Stimulated activated CD8-positive, alpha-beta memory T cell treated with anti-CD3 and anti-CD28 coated beads, Interleukin-7, amount 100 ng/mL, for 48 hours (primary cell): Measurements from ENCODE around the gene CHCHD3.
A peak's percentile ranks its signal among the peaks of the same experiment; 100 is the strongest.
"Not testable (repeated sequence)": the region's sequence is repeated elsewhere in the genome, so short reads cannot be mapped to it uniquely, and the experiment has no call there.

Experiments
- DNase-seq, 2 donors: peaks; one replicate each; pipeline ENCODE4 v3.0.0-alpha.2; 2020; ENCODE audit warnings: low read depth in 1 of 2; ENCODE audit errors: extremely low read depth in 1 of 2

Gene CHCHD3

DNA sequence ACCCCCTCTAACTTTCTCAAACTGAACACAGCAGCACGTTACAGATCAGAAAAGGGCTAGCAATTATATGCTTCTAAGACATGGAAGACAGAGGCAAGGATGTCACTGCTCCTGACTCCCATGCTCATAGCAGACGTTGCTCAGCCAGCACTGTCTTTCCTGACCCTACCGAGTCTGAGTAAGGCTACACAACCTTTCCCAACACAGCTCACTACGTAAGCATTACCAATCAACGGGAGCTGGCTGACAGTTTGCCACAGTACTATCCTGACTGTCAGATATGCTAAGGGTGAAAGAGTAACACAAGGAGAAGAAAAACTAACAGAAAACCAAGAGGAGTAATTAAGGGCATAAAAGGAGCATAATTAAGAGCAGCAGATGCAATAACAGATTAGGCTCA lies 171.2 kb downstream of the CHCHD3 start:
- no peak for DNase-seq

DNA sequence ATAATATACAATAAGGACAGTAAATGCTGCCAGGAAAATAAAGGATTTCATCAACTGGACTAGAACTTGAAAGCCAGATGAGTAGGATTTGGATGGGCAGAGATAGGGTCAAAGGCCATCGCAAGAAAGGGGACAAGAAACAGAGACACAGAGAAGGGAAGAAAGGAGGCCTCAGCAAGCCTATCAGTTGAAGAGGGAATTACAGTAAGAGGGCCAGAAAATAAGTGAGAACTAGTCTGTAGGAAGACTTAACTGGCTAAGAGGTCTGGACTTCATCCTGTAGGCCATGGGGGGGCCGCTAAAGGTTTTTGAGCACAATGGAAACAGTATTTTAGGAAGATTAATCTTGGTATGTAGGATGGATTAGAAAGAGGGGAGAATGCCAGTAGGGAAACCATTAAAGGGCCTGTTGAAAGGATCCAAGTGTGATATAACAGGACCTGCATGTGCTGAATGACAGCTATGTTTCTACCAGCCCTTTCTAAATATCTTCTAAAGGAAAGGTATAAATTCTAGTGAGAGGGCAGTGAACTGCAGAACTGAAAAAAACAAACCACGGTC lies 174.4 kb downstream of the CHCHD3 start:
- no peak for DNase-seq

DNA sequence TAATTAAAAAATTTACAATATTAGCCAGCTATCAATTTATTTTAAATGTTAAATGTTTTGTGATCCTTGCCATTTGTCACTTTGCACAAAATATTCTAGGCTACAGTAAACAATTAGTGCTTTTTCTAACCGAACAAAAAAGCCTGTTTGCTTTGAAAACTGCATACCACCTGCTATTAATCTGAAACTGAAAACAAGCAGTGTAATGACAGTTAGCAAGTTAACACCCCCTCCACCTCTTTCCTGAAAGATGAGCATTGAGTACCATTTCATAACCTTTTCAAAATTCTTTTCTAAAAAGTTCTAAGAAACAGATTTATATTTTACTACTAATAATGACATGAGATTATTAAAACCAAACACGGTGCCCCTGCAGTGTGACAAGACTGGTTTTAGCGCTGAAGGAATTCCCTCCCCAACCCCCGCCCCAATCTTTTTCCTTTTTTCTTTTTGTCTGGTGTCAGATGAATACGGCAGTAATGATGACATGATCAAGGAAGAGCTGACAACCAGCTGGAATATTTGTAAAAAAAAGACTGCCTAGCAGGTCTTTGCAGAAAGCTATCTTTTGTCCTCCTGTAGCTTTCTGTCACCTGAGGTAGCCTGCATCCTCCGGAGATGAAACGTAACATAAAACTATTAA lies 175.6 kb downstream of the CHCHD3 start:
- DNase-seq = no peak

DNA sequence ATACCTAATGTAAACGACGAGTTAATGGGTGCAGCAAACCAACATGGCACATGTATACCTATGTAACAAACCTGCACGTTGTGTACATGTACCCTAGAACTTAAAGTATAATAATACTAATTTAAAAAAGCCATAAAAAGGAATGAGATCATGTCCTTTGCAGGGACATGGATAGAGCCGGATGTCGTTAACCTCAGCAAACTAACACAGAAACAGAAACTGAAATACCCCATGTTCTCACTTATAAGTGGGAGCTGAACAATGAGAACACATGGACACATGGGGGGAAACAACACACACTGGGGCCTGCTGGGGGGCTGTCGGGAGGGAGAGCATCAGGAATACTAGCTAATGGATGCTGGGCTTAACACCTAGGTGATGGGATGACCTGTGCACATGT lies 176.8 kb downstream of the CHCHD3 start:
- DNase-seq = not testable (repeated sequence)

DNA sequence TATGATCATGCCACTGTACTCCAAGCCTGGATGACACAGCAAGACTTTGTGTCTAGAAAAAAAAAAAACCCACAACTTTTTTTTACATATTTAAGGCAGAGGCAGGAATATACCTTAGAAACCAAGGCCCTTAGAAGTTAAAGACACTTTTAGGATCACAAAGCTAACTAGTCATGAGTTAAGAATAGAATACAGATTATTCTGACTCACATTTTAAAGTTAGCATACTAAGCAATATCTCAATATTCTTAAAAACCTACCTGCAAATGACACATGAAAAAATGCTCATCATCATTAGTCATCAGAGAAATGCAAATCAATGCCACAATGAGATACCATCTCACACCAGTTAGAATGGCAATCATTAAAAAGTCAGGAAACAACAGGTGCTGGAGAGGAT lies 177.7 kb downstream of the CHCHD3 start:
- DNase-seq = no peak

DNA sequence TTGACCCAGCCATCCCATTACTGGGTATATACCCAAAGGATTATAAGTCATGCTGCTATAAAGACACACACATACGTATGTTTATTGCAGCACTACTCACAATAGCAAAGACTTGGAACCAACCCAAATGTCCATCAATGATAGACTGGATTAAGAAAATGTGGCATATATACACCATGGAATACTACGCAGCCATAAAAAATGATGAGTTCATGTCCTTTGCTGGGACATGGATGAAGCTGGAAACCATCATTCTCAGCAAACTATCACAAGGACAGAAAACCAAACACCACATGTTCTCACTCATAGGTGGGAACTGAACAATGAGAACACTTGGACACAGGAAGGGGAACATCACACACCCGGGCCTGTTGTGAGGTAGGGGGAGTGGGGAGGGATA lies 179.6 kb downstream of the CHCHD3 start:
- not testable (repeated sequence) for DNase-seq

DNA sequence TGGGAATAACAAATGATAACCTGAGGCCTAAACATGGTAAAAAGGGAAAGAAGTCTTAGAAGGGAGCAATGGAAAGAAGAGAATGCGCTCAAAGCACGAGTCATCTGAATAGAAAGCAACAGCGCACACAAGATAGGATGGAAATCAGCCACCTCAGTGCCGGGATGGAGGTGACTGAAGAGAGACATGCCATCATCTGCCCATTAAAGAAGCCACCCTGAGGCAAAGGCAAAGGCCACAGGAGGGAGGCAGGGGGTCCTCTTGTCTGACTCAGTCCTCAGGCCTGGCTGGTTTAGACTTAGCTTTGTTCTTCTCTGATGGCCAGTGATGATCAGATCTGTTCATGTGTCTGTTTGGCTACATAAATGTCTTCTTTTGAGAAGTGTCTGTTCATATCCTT lies 180.6 kb downstream of the CHCHD3 start:
- no peak for DNase-seq

DNA sequence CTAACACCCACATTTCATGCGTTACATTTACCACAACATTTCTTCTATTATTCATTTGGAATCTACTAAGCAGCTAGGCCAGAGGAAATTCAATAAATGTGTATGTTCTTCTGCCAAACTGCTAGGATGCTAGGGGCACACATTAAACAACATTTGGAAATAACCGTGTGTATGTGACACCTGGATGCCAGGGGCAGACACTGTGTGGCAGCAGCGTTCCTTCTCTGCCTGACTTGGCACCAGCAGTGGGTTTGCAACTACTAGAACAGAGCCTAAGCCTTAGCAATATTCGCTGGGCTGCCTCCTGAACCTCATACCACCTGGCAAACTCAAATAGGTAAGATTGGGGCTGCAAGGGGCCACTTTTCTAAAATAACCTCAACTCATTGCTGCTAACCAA lies 182.1 kb downstream of the CHCHD3 start:
- no peak for DNase-seq

DNA sequence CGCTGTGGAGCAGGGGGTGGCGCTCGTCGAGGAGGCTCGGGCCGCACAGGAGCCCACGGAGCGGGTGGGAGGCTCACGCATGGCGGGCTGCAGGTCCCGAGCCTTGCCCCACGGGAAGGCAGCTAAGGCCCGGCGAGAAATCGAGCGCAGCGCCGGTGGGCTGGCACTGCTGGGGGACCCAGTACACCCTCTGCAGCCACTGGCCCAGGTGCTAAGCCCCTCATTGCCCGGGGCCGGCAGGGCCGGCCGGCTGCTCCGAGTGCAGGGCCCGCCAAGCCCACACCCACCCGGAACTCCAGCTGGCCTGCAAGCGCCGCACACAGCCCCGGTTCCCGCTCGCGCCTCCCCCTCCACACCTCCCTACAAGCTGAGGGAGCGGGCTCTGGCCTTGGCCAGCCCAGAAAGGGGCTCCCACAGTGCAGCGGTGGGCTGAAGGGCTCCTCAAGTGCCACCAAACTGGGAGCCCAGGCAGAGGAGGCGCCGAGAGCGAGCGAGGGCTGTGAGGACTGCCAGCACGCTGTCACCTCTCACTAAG lies 183.2 kb downstream of the CHCHD3 start:
- DNase-seq = not testable (repeated sequence)

DNA sequence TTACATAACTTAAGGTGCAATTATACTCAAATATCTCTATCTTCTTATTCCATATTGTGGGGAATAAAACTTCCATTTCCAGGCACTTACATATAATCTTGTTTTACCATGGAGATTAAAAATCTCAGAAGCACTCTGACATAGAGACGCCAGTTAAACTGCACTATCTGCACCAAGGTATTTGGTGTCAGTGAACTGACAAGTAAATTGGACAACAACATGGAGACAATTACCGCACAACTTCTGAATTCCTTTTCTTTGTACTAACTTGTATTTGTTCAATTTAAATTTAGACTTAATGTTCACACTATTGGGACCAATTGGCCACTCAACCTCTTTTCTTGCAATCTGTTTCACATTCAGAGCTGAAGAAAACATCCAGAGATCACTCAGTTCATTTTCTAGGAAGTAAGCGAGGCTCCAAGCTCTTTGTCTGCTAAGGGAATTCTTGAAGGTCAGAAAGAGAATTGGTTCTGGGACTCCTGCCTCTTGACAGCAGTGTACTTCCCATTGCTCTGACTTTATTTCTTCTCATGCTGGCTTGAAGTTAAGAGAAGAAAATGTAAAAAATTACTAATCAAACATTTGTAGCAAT lies 184.7 kb downstream of the CHCHD3 start:
- no peak for DNase-seq

DNA sequence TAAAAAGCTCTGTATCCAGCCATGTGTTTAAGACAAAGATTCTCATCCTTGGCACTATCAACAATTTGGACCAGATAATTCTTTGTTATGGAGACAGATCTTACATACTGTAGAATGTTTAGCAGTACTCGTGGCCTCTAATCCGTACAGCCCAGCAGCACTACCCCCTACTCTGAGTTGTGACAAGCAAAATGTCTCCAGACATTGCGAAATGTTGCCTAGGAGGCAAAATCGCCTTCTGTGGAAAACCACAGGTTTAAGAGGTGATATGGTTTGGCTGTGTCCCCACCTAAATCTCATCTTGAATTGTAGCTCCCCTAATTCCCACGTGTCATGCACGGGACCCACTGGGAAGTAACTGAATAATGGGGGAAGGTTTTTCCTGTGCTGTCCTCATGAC lies 186.7 kb downstream of the CHCHD3 start:
- no peak for DNase-seq

DNA sequence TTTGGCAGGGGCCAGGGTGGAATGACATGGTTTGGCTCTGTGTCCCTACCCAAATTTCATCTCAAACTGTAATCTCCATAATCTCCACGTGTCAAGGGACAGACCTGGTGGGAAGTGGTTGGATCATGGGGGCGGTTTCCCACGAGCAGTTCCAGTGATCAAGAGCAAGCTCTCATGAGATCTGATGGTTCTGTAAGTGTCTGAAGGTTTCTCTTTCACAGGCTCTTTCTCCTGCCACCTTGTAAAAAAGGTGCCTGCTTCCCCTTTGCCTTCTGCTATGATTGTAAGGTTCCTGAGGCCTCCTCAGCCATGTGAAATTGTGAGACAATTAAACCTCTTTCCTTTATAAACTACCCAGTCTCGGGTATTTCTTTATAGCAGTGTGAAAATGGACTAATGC lies 188.3 kb downstream of the CHCHD3 start:
- DNase-seq = no peak

DNA sequence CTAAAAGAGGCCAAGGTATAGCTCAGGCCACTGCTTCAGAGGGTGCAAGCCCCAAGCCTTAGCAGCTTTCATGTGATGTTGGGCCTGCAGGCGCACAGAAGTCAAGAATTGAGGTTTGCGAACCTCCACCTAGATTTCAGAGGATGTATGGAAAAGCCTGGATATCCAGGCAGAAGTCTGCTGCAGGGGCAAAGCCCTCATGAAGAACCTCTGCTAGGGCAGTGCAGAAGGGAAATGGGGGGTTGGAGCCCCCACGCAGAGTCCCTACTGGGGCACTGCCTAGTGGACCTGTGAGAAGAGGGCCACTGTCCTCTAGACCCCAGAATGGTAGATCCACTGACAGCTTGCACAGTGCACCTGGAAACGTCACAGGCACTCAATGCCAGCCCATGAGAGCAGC lies 189.1 kb downstream of the CHCHD3 start:
- not testable (repeated sequence) for DNase-seq

DNA sequence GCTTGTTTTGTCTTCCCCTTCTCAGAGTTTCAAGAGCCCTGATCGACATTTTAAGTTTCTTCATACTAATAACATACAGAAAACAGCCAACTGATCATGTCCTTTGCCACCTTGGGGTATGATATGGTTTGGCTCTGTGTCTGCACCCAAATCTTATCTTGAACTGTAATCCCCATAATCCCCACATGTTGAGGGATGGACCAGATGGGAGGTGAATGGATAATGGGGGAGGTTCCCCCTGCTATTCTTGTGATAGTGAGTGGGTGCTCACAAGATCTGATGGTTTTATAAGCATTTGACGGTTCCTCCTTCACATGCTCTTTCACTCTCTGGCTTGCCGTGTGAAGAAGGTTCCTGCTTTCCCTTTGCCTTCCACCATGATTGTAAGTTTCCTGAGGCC lies 190.3 kb downstream of the CHCHD3 start:
- DNase-seq = no peak

DNA sequence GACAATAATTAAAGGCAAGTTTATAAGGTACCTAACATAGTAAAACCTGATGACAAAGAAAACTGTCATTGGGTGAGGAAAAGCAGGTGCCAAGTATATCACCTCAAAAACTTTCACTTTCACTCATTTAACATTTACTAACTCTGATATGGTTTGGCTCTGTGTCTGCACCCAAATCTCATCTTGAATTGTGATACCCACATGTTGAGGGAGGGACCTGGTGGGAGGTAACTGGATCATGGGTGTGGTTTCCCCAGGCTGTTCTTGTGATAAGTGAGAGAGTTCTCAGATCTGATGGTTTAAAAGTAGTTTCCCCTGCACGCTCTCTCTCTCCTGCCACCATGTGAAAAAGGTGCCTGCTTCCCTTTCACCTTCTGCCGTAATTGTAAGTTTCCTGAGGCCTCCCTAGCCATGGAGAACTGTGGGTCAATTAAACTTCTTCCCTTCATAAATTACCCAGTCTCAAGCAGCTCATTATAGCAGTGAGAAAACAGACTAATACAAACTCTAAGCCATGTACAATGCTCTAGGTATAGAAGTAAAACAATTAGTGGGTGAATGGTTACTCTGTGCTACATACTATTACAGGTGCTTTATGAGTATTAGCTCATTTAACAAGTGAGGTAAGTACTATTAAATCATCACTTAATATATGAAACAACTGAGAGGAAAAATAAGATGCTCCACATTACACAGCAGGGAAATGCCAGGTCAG lies 199.0 kb downstream of the CHCHD3 start:
- peak; percentile 13 to 23 for DNase-seq

DNA sequence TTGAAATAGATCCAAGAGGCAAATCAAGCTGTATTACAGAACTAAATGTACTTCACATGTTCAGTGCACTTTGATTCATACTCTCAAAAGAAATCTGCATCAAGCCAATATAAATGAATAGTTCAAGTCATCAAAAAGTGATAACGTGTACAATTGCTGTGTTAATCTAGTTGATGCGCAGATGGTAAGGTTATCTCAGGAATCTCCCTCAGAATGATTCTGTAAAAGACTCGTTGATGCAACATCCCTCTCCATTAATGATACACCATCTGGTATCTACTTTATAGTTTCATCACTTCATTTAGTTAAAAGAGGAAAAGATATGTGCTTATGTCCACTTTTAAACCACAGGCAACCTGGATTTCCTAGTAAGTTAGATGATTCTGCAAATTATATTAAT lies 200.6 kb downstream of the CHCHD3 start:
- DNase-seq = no peak

DNA sequence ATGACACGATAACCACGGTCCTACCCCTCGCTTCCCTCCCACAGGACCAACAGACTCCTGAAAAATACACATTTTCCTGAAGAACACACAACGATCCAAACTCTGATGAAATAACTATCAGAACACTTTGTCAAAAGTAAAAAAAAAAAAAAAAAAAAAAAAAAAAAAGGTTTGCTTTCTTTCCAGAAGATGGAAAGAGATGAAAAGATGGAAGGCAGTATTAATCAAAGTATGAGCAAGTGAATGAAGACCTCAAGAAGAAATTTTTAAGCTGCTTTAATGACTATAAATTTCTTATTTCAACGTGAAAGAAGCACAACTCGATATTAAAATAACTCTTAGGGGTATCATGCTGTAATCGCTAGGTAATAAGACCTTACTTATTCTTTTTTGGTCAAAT lies 202.3 kb downstream of the CHCHD3 start:
- DNase-seq = no peak

DNA sequence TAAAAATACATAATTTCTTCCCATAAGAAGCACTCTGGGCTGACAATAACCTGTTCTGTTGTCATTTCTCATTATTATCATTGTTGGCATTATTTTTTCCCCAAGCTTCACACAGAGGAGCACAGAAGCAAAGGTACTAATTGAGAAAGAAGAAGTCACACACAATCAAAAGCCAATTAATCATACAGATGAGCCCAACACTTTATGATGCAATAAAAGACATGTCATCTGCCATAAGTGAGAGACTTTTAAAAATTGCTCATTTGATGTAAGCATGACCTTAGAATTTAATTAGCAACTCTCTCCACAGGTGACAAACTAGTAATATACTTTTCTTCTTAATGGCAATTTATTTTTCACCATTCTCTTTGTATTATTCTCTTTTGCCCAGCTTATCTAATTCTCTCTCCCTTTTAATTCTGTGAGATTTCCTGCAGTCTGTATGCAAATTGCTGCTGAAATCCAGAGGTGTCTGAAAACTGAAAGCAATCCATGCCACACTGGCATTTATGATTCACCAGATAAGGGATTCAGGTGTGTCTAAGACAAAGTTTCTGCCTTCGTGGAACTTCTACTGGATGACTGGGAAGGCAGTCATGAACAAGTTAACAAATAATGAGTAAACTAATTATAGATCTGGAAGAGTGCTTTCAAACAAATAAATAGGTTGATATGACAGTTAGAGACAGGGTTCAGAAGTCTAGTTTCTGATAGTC lies 203.5 kb downstream of the CHCHD3 start:
- DNase-seq = no peak

DNA sequence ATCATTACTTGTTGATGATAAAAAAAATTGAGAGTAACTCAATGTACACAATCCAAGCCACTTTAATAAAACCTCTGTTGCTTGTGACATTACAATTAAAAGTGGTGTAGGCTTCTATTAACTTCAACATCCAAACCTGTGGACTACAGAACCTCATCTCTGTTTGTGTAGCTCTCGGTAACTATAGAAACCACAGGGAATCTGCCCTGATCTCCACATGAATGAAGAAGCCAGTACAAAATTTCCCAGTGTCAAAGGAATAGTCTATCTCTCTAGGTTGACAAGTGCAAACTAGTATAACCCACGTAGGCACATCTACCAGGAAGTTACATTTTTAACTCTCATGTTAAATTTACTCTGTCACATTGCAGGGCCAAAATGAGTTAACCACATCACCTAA lies 204.3 kb downstream of the CHCHD3 start:
- DNase-seq = no peak

DNA sequence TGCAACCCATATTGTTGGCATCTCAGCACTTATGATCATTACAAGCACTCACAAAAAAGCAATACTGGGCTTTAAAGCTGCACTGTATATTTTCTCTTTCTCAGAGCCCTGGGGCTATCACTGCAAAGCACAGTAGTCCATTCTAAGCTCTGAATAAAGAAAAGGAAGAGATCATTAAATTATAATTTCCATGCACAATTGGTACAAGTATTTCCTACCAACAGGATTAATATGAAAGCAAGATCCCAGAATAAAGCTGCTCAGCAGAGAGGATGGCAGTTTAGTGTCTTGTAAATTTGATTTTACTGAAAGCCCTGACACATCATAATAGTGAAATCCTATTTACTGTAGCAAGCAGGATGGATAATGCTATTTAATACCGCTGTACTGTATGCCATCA lies 205.3 kb downstream of the CHCHD3 start:
- no peak for DNase-seq

DNA sequence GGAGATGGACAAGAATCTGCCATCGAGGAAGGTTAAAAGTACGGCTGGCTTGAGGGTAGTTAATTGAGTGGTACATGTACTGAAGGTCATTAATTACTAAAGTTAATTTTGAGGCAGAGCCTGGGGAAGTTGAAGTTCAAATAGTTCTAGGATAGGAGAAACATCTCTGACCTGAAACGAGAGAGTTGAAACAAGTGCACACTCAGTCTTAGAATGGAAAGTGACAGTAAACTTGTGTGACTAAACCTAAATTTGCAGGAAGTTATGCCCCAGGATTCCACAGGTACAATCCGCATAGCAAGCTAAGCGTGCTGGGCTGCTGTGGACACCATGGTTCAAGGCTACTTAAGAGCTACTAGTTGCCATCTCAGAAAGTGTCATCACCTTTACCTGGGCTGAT lies 209.9 kb downstream of the CHCHD3 start:
- DNase-seq = no peak
